Endodermal cell (in vitro differentiated cells): ENCODE results near the gene C8G. TPM values are rescaled to one million over a fixed set of nuclear protein-coding genes. Genes with fewer than 3 reads are reported as not detected.

Experiments
- DNase-seq: peaks from one replicate; pipeline ENCODE4 v3.0.0-alpha.2; 2017
- H3K27ac ChIP-seq: 2 replicates; pipeline ENCODE4 v1.5.1; 2013; ENCODE audit warnings: mild to moderate bottlenecking, low read depth, low read length, moderate library complexity
- H3K27me3 ChIP-seq: 2 replicates; pipeline ENCODE4 v1.6.1; 2013; ENCODE audit warnings: mild to moderate bottlenecking, low read length, moderate library complexity; ENCODE audit not compliant: insufficient read depth, control insufficient read depth, poor library complexity, severe bottlenecking
- H3K36me3 ChIP-seq: 2 replicates; pipeline ENCODE4 v1.7.0; 2013; ENCODE audit warnings: mild to moderate bottlenecking, low read length, moderate library complexity; ENCODE audit not compliant: control insufficient read depth, insufficient read depth
- H3K4me1 ChIP-seq: one replicate; pipeline ENCODE4 v1.7.0; 2013; ENCODE audit warnings: low read length; ENCODE audit not compliant: control insufficient read depth, insufficient read depth
- H3K4me3 ChIP-seq: 2 replicates; pipeline ENCODE4 v1.5.1; 2013; ENCODE audit warnings: mild to moderate bottlenecking, low read length, moderate library complexity
- H3K9ac ChIP-seq: 2 replicates; pipeline ENCODE4 v1.6.1; 2013; ENCODE audit warnings: mild to moderate bottlenecking, low read length, moderate library complexity; ENCODE audit not compliant: poor library complexity, severe bottlenecking; ENCODE audit errors: extremely low read depth
- H3K9me3 ChIP-seq: 2 replicates; pipeline ENCODE4 v1.6.1; 2013; ENCODE audit warnings: mild to moderate bottlenecking, low read length, moderate library complexity; ENCODE audit not compliant: control insufficient read depth
- H3K27ac Mint-ChIP-seq: 2 replicates; pipeline ENCODE4 v1.8.0; 2020; ENCODE audit warnings: mixed read lengths
- H3K27me3 Mint-ChIP-seq: 2 replicates; pipeline ENCODE4 v1.8.0; 2021; ENCODE audit warnings: mild to moderate bottlenecking, mixed read lengths; ENCODE audit not compliant: insufficient read depth
- H3K36me3 Mint-ChIP-seq: 2 replicates; pipeline ENCODE4 v1.8.0; 2020; ENCODE audit warnings: low read depth, mixed read lengths
- H3K4me1 Mint-ChIP-seq: 2 replicates; pipeline ENCODE4 v1.8.0; 2020; ENCODE audit warnings: mixed read lengths
- H3K4me3 Mint-ChIP-seq: 2 replicates; pipeline ENCODE4 v1.8.0; 2020; ENCODE audit warnings: mild to moderate bottlenecking, moderate library complexity, mixed read lengths
- H3K9me3 Mint-ChIP-seq: 2 replicates; pipeline ENCODE4 v1.8.0; 2020; ENCODE audit warnings: mild to moderate bottlenecking, mixed read lengths
- CTCF ChIP-seq: fragments of 200-600 bp; sonication (generic); conservative IDR thresholded peaks from 2 replicates; pipeline ENCODE4 v1.5.0; 2021; ENCODE audit warnings: antibody characterized with exemption, mild to moderate bottlenecking
- WGBS, 2 experiments: methylation state at CpG; one replicate each; pipeline versions ENCODE4 v1.1.5 to v1.1.7; 2013; ENCODE audit warnings: missing lambda C conversion rate in 2 of 2, mixed read lengths in 1 of 2; ENCODE audit not compliant: insufficient coverage in 1 of 2, insufficient read length in 1 of 2; 5-methylcytosine and 5-hydroxymethylcytosine counted together
- total RNA-seq, 2 donors: library from RNA; stranded (reverse); fragmentation: NEBNext Ultra II Directional in 1 of 2; extraction: Animal tissue kit (Norgen Biotek cat#: 25700) in 1 of 2; gene quantifications; 2 replicates in 1 of 2; 3 replicates in 1 of 2; pipeline ENCODE4 v1.2.1, GENCODE V29; 2021

The C8G gene
- total RNA-seq, 2 donors from 2014 or later: 1.2 to 1.6 TPM

- no peak for TF ChIP-seq CTCF
- Mint-ChIP-seq H3K4me1 (no peaks in the 10 kb centered on the region), H3K36me3 (peaks cover 45% of the 10 kb centered on the region), H3K27ac (no peak overlapping the region), H3K9me3 (no peaks in the 10 kb centered on the region), H3K4me3 (no peak overlapping the region), H3K27me3 (no peaks in the 10 kb centered on the region)
- no peaks in the 10 kb centered on the region for H3K27me3 ChIP-seq
- no peak for DNase-seq
- no peak overlapping the region for H3K4me3 ChIP-seq
- H3K36me3 ChIP-seq: peaks cover 38% of the 10 kb centered on the region
- H3K9ac ChIP-seq: no peak overlapping the region
- no peak overlapping the region for H3K27ac ChIP-seq
- no peaks in the 10 kb centered on the region for H3K4me1 ChIP-seq
- no peaks in the 10 kb centered on the region for H3K9me3 ChIP-seq
- 91% methylated on average over 9 to 19 of the region's 19 CpGs for WGBS, 2 experiments
Measured at GRCh38 chr9:136922540-136922939, 22.5 kb upstream of the C8G start.

- Histone ChIP-seq H3K9ac (no peak overlapping the region), H3K4me1 (no peaks in the 10 kb centered on the region), H3K4me3 (no peak overlapping the region), H3K36me3 (peaks cover 44% of the 10 kb centered on the region), H3K9me3 (no peaks in the 10 kb centered on the region), H3K27me3 (no peaks in the 10 kb centered on the region), H3K27ac (no peak overlapping the region)
- Mint-ChIP-seq H3K36me3 (peaks cover 42% of the 10 kb centered on the region), H3K4me1 (no peaks in the 10 kb centered on the region), H3K4me3 (no peak overlapping the region), H3K27me3 (no peaks in the 10 kb centered on the region), H3K9me3 (no peaks in the 10 kb centered on the region), H3K27ac (no peak overlapping the region)
- no peak for TF ChIP-seq CTCF
- DNase-seq: no peak
- 93 to 95% methylated on average over 14 to 19 of the region's 19 CpGs for WGBS, 2 experiments
Measured at GRCh38 chr9:136923881-136924280, 21.2 kb upstream of the C8G start.

GRCh38 chr9:136925414-136926153 is 19.5 kb upstream of the C8G start:
- Mint-ChIP-seq H3K36me3 (peaks cover 38% of the 10 kb centered on the region), H3K4me1 (no peaks in the 10 kb centered on the region), H3K9me3 (no peaks in the 10 kb centered on the region), H3K4me3 (no peak overlapping the region), H3K27ac (no peak overlapping the region), H3K27me3 (no peaks in the 10 kb centered on the region)
- H3K4me1 ChIP-seq: no peaks in the 10 kb centered on the region
- TF ChIP-seq CTCF: peak; percentile 50
- H3K9me3 ChIP-seq: no peaks in the 10 kb centered on the region
- 93 to 94% methylated on average over 26 to 33 of the region's 33 CpGs for WGBS, 2 experiments
- H3K27ac ChIP-seq: no peak overlapping the region
- DNase-seq: no peak
- H3K36me3 ChIP-seq: peaks cover 46% of the 10 kb centered on the region
- no peaks in the 10 kb centered on the region for H3K27me3 ChIP-seq
- no peak overlapping the region for H3K4me3 ChIP-seq
- H3K9ac ChIP-seq: no peak overlapping the region
